Large intestine (tissue), 3 donors: ENCODE results near the gene DENND1A. TPM values are rescaled to one million over a fixed set of nuclear protein-coding genes. Genes with fewer than 3 reads are reported as not detected.
A peak's percentile ranks its signal among the peaks of the same experiment; 100 is the strongest.

Source experiments
- DNase-seq, 2 donors: peaks; one replicate each; pipeline versions ENCODE4 v3.0.0 to v3.0.0-alpha.2; 2013
- H3K27ac ChIP-seq: one replicate; pipeline ENCODE4 v1.5.1; 2013; ENCODE audit warnings: low read length
- H3K27me3 ChIP-seq: 2 replicates; pipeline ENCODE4 v1.6.1; 2013; ENCODE audit warnings: low read length; ENCODE audit not compliant: control insufficient read depth, insufficient read depth
- H3K36me3 ChIP-seq: 2 replicates; pipeline ENCODE4 v1.6.1; 2013; ENCODE audit warnings: low read length; ENCODE audit not compliant: control insufficient read depth, insufficient read depth
- H3K4me1 ChIP-seq: one replicate; pipeline ENCODE4 v1.6.1; 2013; ENCODE audit warnings: low read length; ENCODE audit not compliant: control insufficient read depth, insufficient read depth
- H3K4me3 ChIP-seq: one replicate; pipeline ENCODE4 v1.5.1; 2013; ENCODE audit warnings: low read length
- H3K9me3 ChIP-seq: one replicate; pipeline ENCODE4 v1.6.1; 2013; ENCODE audit warnings: mild to moderate bottlenecking, low read depth, low read length, moderate library complexity; ENCODE audit not compliant: control insufficient read depth
- WGBS: methylation state at CpG from one replicate; pipeline ENCODE4 v1.1.5; 2013; ENCODE audit warnings: low lambda C conversion rate; ENCODE audit not compliant: insufficient coverage; 5-methylcytosine and 5-hydroxymethylcytosine counted together
- polyA plus RNA-seq: library from polyadenylated mRNA; unstranded; fragments of 120-200 nt; gene quantifications from one replicate; pipeline ENCODE4 v1.2.1, GENCODE V29; 2013

Gene DENND1A
- polyA plus RNA-seq, 1 donor: 29.7 TPM

DNA sequence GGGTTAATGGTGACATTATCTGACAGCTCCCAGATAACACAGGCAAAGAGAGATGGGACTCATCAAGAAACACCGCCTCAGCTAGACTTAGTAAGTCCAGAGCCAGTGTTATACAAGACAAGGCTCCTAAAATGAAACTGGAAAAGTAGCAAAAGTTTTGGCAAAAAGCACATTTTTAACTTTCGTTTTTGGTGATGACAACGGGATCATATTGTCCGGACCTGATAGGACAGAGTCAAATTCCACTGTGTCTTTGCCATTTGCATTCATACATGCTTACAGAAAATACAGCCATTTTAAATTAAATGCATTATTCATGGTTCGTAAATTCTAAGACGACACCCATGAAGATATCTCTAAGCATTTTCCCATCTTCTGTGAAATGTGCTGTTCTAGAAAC, 421.9 kb downstream of the DENND1A start:
- Histone ChIP-seq H3K9me3 (no peaks in the 10 kb centered on the region), H3K27ac (no peak overlapping the region), H3K36me3 (peaks cover under 1% of the 10 kb centered on the region), H3K4me3 (no peak overlapping the region), H3K4me1 (no peaks in the 10 kb centered on the region), H3K27me3 (no peaks in the 10 kb centered on the region)
- whole genome bisulfite sequencing: no CpG with 5 or more reads among the region's 6 CpGs
- DNase-seq: no peak

GRCh38 chr9:123505496-123505895, 424.4 kb downstream of the DENND1A start:
- DNase-seq: no peak
- no peaks in the 10 kb centered on the region for H3K4me1 ChIP-seq
- H3K9me3 ChIP-seq: no peaks in the 10 kb centered on the region
- 58% methylated on average over 3 of the region's 7 CpGs for WGBS
- no peaks in the 10 kb centered on the region for H3K27me3 ChIP-seq
- H3K36me3 ChIP-seq: no peaks in the 10 kb centered on the region
- H3K4me3 ChIP-seq: no peak overlapping the region
- H3K27ac ChIP-seq: no peak overlapping the region

- no CpG with 5 or more reads among the region's 3 CpGs for WGBS
Measured at GRCh38 chr9:123500336-123500735, 429.6 kb downstream of the DENND1A start.

GRCh38 chr9:123497830-123498229, 432.1 kb downstream of the DENND1A start:
- Histone ChIP-seq H3K9me3 (no peaks in the 10 kb centered on the region), H3K4me1 (no peaks in the 10 kb centered on the region), H3K27me3 (no peaks in the 10 kb centered on the region), H3K36me3 (no peaks in the 10 kb centered on the region), H3K27ac (no peak overlapping the region), H3K4me3 (no peak overlapping the region)
- DNase-seq: no peak
- 100% methylated on average over 1 of the region's 1 CpG for WGBS

More at GRCh38 chr9:123500336-123500735, 429.6 kb downstream of the DENND1A start:
- Histone ChIP-seq H3K36me3 (no peaks in the 10 kb centered on the region), H3K27me3 (no peaks in the 10 kb centered on the region), H3K4me1 (no peaks in the 10 kb centered on the region), H3K27ac (no peak overlapping the region), H3K4me3 (no peak overlapping the region), H3K9me3 (no peaks in the 10 kb centered on the region)
- DNase-seq: no peak

DNA sequence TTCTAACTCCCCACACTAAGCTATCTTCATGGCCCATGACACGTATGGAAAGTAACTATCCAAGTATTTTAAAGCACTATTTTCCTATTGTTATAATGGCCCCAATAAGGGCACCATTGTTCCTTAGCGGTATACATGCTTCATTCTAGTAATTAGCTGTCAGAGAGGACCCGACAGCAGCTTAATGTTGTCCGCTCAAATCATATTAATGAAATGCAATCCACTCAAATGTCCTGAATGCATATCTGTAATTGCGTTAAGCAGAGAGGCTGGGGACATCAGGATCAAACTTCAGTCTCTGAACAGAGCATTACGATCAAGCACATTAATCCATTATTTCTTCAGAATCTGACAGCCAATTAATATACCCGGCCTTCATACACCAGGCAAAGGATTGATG, 434.2 kb downstream of the DENND1A start:
- Histone ChIP-seq H3K9me3 (no peaks in the 10 kb centered on the region), H3K4me1 (no peaks in the 10 kb centered on the region), H3K27ac (no peak overlapping the region), H3K27me3 (no peaks in the 10 kb centered on the region), H3K36me3 (no peaks in the 10 kb centered on the region), H3K4me3 (no peak overlapping the region)
- 100% methylated on average over 1 of the region's 7 CpGs for WGBS
- no peak for DNase-seq

GRCh38 chr9:123493627-123494026, 436.3 kb downstream of the DENND1A start:
- H3K4me3 ChIP-seq: no peak overlapping the region
- no CpG with 5 or more reads among the region's 8 CpGs for WGBS

DNA sequence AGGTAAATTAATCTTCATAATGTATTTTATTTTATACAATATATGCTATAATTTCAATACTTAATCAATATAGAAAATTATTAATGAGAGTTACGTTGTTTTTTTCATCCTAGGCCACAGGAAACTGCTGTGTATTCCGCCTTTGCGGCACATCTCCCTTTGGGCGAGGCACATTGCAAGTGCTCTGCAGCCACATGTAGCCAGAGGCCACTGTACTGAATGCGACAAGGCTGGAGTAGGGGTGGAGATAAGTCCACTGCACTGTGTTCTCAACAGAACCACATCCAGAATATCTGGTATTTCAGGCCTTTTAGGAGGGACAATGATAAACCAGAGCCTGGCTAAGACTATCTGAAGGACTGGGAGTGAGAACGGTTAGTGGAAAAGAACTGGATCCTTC, 439.2 kb downstream of the DENND1A start:
- Histone ChIP-seq H3K36me3 (no peaks in the 10 kb centered on the region), H3K27me3 (no peaks in the 10 kb centered on the region), H3K9me3 (no peaks in the 10 kb centered on the region), H3K4me1 (peaks cover 12% of the 10 kb centered on the region), H3K4me3 (no peak overlapping the region), H3K27ac (no peak overlapping the region)
- WGBS: 100% methylated on average over 1 of the region's 6 CpGs
- DNase-seq: no peak

More at GRCh38 chr9:123493627-123494026, 436.3 kb downstream of the DENND1A start:
- Histone ChIP-seq H3K27me3 (no peaks in the 10 kb centered on the region), H3K36me3 (no peaks in the 10 kb centered on the region), H3K4me1 (no peaks in the 10 kb centered on the region), H3K9me3 (no peaks in the 10 kb centered on the region), H3K27ac (no peak overlapping the region)
- no peak for DNase-seq

DNA sequence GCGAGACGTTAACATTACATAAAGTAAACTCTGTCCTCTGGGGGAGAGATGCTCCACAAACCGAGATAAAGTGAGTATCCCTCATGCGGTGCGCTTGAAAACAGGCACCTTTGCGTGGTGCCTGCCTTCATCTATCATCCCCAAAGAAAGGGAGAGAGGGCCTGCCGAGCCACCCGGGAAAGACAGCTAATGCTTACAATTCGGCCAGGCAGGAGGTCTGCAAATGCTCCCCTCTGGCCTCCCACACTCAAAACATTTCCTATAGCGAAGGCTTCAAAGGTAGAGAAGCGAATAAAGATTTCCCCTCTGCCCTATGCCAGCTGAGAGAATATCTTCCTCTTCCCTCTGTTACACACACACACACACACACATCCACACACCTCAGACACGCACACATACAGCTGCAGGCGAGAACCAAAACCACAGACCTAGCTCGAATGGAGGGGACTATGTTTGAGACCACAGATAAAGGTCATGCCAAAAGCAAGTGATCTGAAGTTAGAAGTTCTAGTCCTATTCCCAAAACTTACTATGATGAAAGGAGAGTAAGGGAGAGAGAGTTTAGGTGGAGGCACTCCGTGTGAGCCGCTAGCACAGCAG, 441.1 kb downstream of the DENND1A start:
- Histone ChIP-seq H3K27me3 (no peaks in the 10 kb centered on the region), H3K9me3 (no peaks in the 10 kb centered on the region), H3K4me1 (peaks cover 29% of the 10 kb centered on the region), H3K27ac (no peak overlapping the region), H3K4me3 (no peak overlapping the region), H3K36me3 (no peaks in the 10 kb centered on the region)
- DNase-seq: no peak
- no CpG with 5 or more reads among the region's 16 CpGs for WGBS

DNA sequence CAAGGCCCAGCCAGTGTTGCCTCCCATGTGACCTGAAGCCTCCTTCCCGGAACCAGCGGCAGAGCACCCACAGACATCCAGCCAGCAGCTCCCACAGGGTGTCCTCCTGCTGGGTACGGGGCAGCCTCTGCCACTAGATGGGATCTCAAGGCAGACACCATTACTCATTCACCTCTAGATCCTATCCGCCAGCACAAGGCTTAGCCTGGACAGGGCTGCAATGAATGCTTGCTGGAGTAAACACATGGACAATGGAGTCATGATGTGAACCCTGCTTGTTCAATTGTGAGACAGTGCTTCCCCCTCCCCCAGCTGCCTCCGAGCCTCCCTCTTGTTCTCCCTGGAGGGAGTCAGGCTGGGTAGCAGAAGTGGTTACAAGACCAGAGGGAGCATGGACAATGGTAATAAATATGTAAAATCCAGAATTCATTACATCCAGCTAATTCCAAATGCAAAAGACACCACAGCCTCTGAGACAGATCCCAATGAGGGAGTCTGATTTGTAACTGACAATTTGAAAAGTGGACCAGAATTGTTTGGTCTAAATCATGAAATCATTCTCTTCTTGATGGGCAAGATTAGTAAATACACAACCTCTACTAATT, 441.9 kb downstream of the DENND1A start:
- no peak overlapping the region for H3K4me3 ChIP-seq
- no CpG with 5 or more reads among the region's 5 CpGs for WGBS
- peaks cover 37% of the 10 kb centered on the region for H3K4me1 ChIP-seq
- DNase-seq: no peak
- H3K27ac ChIP-seq: no peak overlapping the region
- no peaks in the 10 kb centered on the region for H3K36me3 ChIP-seq
- H3K27me3 ChIP-seq: no peaks in the 10 kb centered on the region
- H3K9me3 ChIP-seq: no peaks in the 10 kb centered on the region

- DNase-seq: no peak
- H3K27me3 ChIP-seq: no peaks in the 10 kb centered on the region
Measured at GRCh38 chr9:123486431-123486830, 443.5 kb downstream of the DENND1A start.

DNA sequence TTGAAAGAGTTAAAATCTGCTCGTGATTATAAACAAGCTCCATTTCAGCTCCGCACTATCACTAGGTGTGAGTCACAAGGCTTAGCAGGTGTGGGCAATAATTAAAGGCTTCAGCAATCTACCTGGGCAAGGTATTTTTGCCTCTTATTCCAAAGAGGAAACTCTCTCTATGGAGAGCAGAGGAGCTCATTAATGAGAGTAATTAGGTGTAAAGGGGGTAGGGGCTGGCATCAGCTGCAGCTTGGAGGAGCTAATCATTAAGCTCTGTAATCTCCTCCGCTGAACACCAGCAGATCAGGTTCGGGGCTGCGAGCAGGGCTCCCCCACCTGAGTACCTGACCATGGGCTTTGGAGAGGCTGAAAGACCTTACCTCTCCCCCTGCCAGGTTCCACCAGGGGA, 444.7 kb downstream of the DENND1A start:
- Histone ChIP-seq H3K4me1 (peaks cover 51% of the 10 kb centered on the region), H3K27ac (peak overlapping the region; percentile 90), H3K9me3 (no peaks in the 10 kb centered on the region), H3K4me3 (no peak overlapping the region), H3K27me3 (no peaks in the 10 kb centered on the region), H3K36me3 (no peaks in the 10 kb centered on the region)
- no CpG with 5 or more reads among the region's 5 CpGs for WGBS
- peak; percentile 75 to 93 for DNase-seq

More at GRCh38 chr9:123486431-123486830, 443.5 kb downstream of the DENND1A start:
- Histone ChIP-seq H3K27ac (peak overlapping the region; percentile 90), H3K9me3 (no peaks in the 10 kb centered on the region), H3K36me3 (no peaks in the 10 kb centered on the region), H3K4me3 (no peak overlapping the region), H3K4me1 (peaks cover 47% of the 10 kb centered on the region)
- no CpG with 5 or more reads among the region's 1 CpG for WGBS
